ENCODE measurements around the gene UBXN1.

Gene UBXN1

GRCh38 chr11:62646825-62647608, 31.9 kb downstream of the UBXN1 start:
- peak in 4 of 58 donors; percentile 8 to 39 (median 31) for DNase-seq

- DNase-seq: peak; percentile 76 to 99 (median 97)
Observed at GRCh38 chr11:62645946-62646824, 32.7 kb downstream of the UBXN1 start, which contains the start of gene GANAB. Gene GANAB (minus strand): TSS chr11:62646613. CDS start chr11:62646599, 14 bp downstream.

DNA sequence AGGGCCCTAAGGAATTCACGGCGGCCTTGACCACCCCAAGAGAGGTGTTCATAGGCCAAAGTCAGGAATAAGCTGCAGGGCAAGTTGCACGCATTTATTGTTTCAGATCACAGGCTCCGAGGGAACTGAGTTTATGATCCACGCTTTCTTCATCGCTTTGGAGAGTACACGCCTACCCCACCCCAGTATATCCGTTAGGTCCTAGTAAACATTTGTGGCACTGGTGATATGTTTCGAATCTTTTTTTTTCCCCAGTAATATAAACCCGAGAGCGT, 33.3 kb downstream of the UBXN1 start:
- no peak for DNase-seq

GRCh38 chr11:62644220-62644619, 34.7 kb downstream of the UBXN1 start:
- DNase-seq: no peak

DNA sequence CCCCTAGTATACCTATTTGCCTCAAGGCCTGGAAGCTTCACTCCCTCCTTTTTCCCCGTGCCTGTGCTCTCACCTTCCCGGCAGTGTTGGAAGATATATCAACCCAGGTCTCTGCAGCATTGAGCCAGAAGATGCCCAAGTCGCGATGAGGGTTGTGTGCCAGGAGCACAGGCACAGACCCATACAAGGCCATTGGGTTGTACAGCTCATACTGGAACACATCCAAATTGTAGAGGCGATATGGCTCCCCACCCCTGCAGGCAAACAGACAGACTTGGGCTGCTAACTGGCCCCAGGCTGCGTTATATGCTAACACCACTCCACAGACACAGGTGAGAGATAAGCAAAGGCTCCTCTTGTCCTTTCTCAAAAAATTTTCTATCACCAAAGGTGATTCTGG, 46.4 kb downstream of the UBXN1 start:
- no peak for DNase-seq

DNA sequence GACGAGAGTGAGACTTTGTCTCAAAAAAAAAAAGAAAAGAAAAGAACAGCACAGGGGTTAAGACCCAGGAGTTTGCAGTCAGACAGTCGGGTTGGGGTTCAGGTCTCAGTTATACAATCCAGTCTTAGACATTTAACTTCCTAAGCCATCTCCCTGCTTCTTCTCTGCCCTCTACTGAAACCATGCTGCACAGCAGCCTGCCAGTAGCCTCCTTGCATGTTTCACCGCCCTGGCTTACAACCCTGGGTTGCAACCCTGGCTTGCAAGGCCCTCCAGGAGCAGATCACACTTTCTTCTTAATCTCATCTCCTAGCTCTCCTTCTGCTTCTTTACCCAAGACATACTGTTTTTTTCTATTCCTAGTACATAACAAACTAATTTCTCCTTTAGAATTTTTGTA, 51.2 kb downstream of the UBXN1 start:
- DNase-seq: no peak
